HG03064 (cell line): Measurements from ENCODE around the gene SRSF12.
"Not testable (repeated sequence)": the region's sequence is repeated elsewhere in the genome, so short reads cannot be mapped to it uniquely, and the experiment has no call there.

Experiments
- ATAC-seq: cut with Tn5 transposase; IDR thresholded peaks from one replicate; pipeline ENCODE4 v1.9.1; 2021; ENCODE audit warnings: low read depth; ENCODE audit not compliant: unreplicated experiment

Gene SRSF12

GRCh38 chr6:89079511-89080234 lies 38.2 kb downstream of the SRSF12 start:
- no peak for ATAC-seq

GRCh38 chr6:89073840-89074239 lies 44.0 kb downstream of the SRSF12 start:
- no peak for ATAC-seq

- ATAC-seq = no peak
Observed at GRCh38 chr6:89073014-89073620, 44.8 kb downstream of the SRSF12 start.

GRCh38 chr6:89071036-89071435 lies 46.8 kb downstream of the SRSF12 start:
- ATAC-seq = no peak

- ATAC-seq = no peak
Observed at GRCh38 chr6:89069536-89070163, 48.2 kb downstream of the SRSF12 start.

GRCh38 chr6:89068695-89069094 lies 49.2 kb downstream of the SRSF12 start:
- no peak for ATAC-seq

- no peak for ATAC-seq
Observed at GRCh38 chr6:89067796-89068195, 50.1 kb downstream of the SRSF12 start.

GRCh38 chr6:89066940-89067646 lies 50.8 kb downstream of the SRSF12 start:
- ATAC-seq = no peak

- not testable (repeated sequence) for ATAC-seq
Observed at GRCh38 chr6:89066121-89066520, 51.8 kb downstream of the SRSF12 start.

- ATAC-seq = not testable (repeated sequence)
Observed at GRCh38 chr6:89064931-89065330, 52.9 kb downstream of the SRSF12 start.

GRCh38 chr6:89063881-89064280 lies 54.0 kb downstream of the SRSF12 start:
- no peak for ATAC-seq

- ATAC-seq = no peak
Observed at GRCh38 chr6:89059227-89059626, 58.6 kb downstream of the SRSF12 start.

- no peak for ATAC-seq
Observed at GRCh38 chr6:89058627-89059026, 59.2 kb downstream of the SRSF12 start.

GRCh38 chr6:89057759-89058158 lies 60.1 kb downstream of the SRSF12 start:
- no peak for ATAC-seq

GRCh38 chr6:89054208-89054607 lies 63.7 kb downstream of the SRSF12 start:
- no peak for ATAC-seq

- no peak for ATAC-seq
Observed at GRCh38 chr6:89051676-89052075, 66.2 kb downstream of the SRSF12 start.

GRCh38 chr6:89050697-89051096 lies 67.2 kb downstream of the SRSF12 start:
- no peak for ATAC-seq

GRCh38 chr6:89050155-89050554 lies 67.7 kb downstream of the SRSF12 start:
- ATAC-seq = no peak

GRCh38 chr6:89048985-89049384 lies 68.9 kb downstream of the SRSF12 start:
- ATAC-seq = no peak

GRCh38 chr6:89048288-89048923 lies 69.5 kb downstream of the SRSF12 start:
- ATAC-seq = no peak

- ATAC-seq = no peak
Observed at GRCh38 chr6:89047473-89047872, 70.4 kb downstream of the SRSF12 start.
